Measurements from ENCODE around the gene ATAT1.
"Not testable (repeated sequence)": the region's sequence is repeated elsewhere in the genome, so short reads cannot be mapped to it uniquely, and the experiment has no call there.

Gene ATAT1

DNA sequence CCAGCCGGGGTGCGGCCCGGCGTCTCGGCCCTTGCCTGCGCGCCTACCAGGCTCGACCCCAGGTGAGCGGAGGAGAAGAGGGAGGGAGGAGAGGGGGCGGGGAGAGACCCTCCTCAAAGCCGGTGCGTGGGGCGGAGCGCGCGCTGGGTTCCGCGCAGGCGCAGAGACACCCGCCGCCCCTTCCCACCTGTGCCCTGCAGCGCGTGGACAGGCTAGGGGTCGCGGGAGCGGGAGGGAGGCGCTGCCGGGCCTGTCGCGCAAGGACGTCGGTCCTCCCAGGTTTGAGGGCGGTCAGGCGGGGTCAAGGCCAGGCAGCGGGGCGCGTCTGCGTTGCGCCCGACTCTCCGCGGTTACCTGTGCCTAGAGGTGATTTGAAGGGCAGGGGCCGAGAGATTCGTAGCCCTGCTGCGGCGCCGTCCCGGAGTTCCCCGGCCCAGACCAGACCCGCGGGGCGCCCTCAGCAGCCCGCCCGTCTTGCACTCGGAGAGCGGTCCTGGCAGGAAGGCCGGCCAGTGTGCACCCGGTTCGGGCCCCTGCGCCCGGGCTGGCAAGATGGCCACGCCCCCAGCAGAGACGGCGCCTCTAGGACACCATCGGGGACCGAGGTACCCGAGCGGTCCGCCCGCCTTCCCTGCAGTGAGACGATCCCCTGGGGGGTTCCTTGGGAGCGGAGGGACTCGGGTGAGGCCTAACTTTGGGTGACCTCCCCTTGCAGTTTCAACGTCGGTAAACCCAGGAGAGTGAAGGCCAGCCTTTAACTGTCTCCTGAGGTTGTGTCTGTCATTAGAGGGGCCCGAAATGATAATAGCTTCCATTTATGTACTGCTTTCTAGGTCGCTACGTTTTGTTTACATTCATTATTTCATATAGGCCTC is 20.8 kb downstream of the ATAT1 start:
- TF ChIP-seq, protein P1, sequence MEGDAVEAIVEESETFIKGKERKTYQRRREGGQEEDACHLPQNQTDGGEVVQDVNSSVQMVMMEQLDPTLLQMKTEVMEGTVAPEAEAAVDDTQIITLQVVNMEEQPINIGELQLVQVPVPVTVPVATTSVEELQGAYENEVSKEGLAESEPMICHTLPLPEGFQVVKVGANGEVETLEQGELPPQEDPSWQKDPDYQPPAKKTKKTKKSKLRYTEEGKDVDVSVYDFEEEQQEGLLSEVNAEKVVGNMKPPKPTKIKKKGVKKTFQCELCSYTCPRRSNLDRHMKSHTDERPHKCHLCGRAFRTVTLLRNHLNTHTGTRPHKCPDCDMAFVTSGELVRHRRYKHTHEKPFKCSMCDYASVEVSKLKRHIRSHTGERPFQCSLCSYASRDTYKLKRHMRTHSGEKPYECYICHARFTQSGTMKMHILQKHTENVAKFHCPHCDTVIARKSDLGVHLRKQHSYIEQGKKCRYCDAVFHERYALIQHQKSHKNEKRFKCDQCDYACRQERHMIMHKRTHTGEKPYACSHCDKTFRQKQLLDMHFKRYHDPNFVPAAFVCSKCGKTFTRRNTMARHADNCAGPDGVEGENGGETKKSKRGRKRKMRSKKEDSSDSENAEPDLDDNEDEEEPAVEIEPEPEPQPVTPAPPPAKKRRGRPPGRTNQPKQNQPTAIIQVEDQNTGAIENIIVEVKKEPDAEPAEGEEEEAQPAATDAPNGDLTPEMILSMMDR (IDR thresholded peaks at IDR 0.05; ENCODE audit: insufficient read depth, low read depth, low read length, missing control alignments) = no peak
- peak; percentile 57 for DNase-seq (ENCODE audit: low read depth)

DNA sequence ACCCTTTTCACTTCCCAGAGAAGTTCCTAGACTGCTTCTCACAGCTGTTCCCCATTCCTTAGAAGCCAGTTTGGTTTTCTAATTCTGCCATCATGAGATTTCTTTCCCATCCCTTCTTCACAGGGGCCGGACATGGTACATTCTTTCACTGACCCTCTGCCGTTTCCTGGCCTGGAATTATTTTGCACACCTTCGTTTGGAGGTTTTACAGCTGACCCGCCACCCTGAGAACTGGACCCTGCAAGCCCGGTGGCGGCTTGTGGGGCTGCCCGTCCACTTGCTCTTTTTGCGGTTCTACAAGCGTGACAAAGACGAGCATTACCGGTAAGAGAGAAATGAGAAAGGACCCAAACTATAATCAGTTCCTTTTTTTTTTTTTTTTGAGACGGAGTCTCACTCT is 24.5 kb downstream of the ATAT1 start:
- no peak for DNase-seq (ENCODE audit: low read depth)
- H3K4me3 ChIP-seq (ENCODE audit: low read length) = no peak overlapping the region

More for the DNA sequence above, 20.8 kb downstream of the ATAT1 start:
- peak overlapping the region; percentile 71 for H3K4me3 ChIP-seq (ENCODE audit: low read length)

DNA sequence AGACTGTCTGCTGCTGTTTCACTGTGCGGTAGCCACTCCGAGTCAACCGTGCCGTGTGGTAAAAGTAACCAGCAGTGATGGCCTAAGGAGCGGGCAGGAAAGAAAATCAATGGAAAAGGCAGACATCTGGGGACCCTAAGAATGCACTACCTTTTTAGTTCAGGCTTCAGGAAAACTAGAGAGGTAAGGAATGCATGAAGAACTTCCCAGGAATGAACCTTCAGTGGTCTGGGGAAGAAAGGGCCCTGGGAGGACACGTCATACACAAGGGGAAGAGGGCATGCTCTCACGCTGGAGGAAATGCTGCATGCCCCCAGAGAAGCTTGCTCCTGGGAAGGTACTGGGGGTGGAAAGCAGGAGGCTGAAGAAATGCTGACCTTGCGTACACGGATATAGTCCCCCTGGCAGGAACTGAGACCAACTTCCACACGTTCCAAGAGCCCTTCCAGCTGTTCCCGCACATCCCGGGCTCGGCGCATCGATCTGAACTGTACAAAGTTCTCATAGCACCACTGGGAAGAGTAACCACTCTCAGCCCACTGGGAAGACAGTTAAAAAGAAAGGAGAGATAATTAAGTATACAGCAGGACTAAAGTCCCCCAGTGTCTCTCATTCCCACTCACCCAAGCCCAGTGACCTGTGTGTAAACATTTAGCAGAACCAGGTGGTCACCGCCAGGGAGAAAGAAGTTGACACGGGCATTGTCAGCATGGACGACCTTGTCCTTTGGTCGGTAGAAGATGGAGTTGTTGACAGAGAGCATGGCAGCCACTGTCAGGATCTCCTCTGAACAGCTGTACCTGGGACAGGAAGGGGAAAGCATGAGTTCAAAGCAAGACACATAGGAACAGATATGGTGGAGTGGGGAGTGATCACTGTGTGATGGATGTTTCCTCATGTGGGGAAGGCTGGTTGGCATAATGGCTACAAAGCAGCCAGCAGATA is 28.4 kb downstream of the ATAT1 start:
- TF ChIP-seq, protein P1 (IDR thresholded peaks at IDR 0.05; ENCODE audit: insufficient read depth, low read depth, low read length, missing control alignments) = no peak
- no peak for DNase-seq (ENCODE audit: low read depth)
- H3K4me3 ChIP-seq (ENCODE audit: low read length) = no peak overlapping the region

More for the DNA sequence above, 24.5 kb downstream of the ATAT1 start:
- TF ChIP-seq, protein P1 (IDR thresholded peaks at IDR 0.05; ENCODE audit: insufficient read depth, low read depth, low read length, missing control alignments) = no peak

DNA sequence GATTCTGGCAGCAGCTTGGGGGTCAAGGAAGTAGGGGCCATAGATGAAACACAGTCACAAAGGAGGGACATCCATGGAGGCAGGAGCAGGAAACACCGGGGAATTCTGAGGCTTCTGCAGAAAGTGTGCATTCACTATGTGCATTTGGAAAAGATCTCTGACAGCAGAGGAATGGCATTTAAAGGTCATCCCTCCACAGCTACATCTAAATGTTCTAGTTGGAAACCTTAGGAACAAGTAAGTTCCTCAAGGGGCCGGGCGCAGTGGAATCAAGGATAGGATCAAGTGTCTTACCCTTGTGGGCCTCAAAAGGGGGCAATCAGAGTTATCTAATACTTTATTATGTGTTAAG is 29.0 kb downstream of the ATAT1 start:
- TF ChIP-seq, protein P1 (IDR thresholded peaks at IDR 0.05; ENCODE audit: insufficient read depth, low read depth, low read length, missing control alignments) = no peak
- no peak overlapping the region for H3K4me3 ChIP-seq (ENCODE audit: low read length)
- DNase-seq (ENCODE audit: low read depth) = no peak

DNA sequence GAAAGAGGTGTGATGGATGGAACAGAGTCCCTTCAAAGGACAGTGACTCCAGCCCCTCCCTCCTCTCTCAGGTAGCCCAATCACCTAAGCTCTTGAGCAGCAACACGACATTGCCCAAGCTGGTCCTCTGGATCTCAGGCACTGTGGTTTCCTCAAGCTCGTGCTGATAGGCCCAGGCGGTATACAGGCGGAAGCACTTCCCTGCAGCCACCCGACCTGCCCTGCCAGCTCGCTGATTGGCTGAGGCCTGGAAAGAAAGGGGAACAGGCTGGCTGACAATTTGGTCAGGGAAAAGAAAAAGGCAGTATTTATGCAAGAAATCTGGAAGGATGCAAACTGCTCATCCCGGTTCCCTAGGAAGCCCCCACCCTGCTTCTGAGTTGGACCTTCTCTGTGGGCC is 29.8 kb downstream of the ATAT1 start:
- TF ChIP-seq, protein P1 (IDR thresholded peaks at IDR 0.05; ENCODE audit: insufficient read depth, low read depth, low read length, missing control alignments) = no peak

DNA sequence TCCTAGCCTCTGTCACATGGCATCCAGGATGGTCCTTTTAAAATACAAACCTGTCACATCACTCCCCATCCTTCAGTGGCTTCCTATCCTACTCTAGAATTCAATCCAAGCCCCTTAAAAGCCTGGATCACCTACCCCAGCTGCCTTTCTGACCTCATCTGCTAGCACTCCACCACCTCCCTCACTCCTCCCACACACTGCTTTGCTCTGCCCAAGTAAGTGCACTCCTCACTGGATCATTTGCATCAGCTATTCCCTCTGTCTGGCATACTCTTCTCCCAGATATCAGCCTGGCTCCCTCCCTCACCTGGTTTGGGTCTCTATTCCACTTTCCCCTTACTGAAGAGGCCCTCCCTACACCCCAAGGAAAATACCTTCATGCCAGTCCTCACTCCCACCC is 30.8 kb downstream of the ATAT1 start:
- H3K4me3 ChIP-seq (ENCODE audit: low read length) = no peak overlapping the region
- no peak for DNase-seq (ENCODE audit: low read depth)
- TF ChIP-seq, protein P1 (IDR thresholded peaks at IDR 0.05; ENCODE audit: insufficient read depth, low read depth, low read length, missing control alignments) = no peak

More for the DNA sequence above, 29.8 kb downstream of the ATAT1 start:
- H3K4me3 ChIP-seq (ENCODE audit: low read length) = no peak overlapping the region
- no peak for DNase-seq (ENCODE audit: low read depth)

DNA sequence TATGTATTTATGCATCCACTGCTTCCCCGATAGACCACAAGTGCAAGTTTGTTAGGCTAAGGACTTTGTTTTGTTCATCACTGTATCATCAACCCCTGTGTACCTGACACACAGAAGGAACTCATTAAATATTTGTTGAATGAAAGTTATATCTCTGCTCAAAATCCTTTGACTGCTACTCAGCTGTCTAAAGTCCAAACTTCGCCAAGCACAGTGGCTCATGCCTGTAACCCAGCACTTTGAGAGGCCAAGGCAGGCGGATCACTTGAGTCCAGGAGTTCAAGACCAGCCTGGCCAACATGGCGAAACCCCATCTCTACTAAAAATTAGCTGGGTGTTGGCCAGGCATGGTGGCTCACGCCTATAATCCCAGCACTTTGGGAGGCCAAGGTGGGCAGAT is 31.2 kb downstream of the ATAT1 start:
- DNase-seq (ENCODE audit: low read depth); H3K4me3 ChIP-seq (ENCODE audit: low read length): not testable (repeated sequence)
